GM21360 (cell line): Measurements from ENCODE around the gene PLCB1.

Experiments used
- ATAC-seq: cut with Tn5 transposase; IDR thresholded peaks from one replicate; pipeline ENCODE4 v1.9.1; 2021; ENCODE audit warnings: mild to moderate bottlenecking, moderate library complexity; ENCODE audit not compliant: unreplicated experiment

The PLCB1 gene

GRCh38 chr20:8909596-8909995, 777.5 kb downstream of the PLCB1 start:
- no peak for ATAC-seq

GRCh38 chr20:8912096-8912495, 780.0 kb downstream of the PLCB1 start:
- no peak for ATAC-seq

- ATAC-seq, result no peak
Observed at GRCh38 chr20:8912731-8913130, 780.7 kb downstream of the PLCB1 start.

GRCh38 chr20:8913456-8913855, 781.4 kb downstream of the PLCB1 start:
- no peak for ATAC-seq

- ATAC-seq, result no peak
Observed at GRCh38 chr20:8914421-8914820, 782.4 kb downstream of the PLCB1 start.

GRCh38 chr20:8917084-8917483, 785.0 kb downstream of the PLCB1 start:
- no peak for ATAC-seq

- no peak for ATAC-seq
Observed at GRCh38 chr20:8918145-8918544, 786.1 kb downstream of the PLCB1 start.

- no peak for ATAC-seq
Observed at GRCh38 chr20:8924539-8924938, 792.5 kb downstream of the PLCB1 start.

GRCh38 chr20:8930726-8931125, 798.7 kb downstream of the PLCB1 start:
- ATAC-seq, result no peak

GRCh38 chr20:8932192-8933165, 800.4 kb downstream of the PLCB1 start:
- no peak for ATAC-seq

- no peak for ATAC-seq
Observed at GRCh38 chr20:8933381-8933807, 801.3 kb downstream of the PLCB1 start.

- ATAC-seq, result no peak
Observed at GRCh38 chr20:8934362-8934761, 802.3 kb downstream of the PLCB1 start.
